ENCODE results near the gene GYPC.
"Not testable (repeated sequence)": the region's sequence is repeated elsewhere in the genome, so short reads cannot be mapped to it uniquely, and the experiment has no call there.

Gene GYPC

DNA sequence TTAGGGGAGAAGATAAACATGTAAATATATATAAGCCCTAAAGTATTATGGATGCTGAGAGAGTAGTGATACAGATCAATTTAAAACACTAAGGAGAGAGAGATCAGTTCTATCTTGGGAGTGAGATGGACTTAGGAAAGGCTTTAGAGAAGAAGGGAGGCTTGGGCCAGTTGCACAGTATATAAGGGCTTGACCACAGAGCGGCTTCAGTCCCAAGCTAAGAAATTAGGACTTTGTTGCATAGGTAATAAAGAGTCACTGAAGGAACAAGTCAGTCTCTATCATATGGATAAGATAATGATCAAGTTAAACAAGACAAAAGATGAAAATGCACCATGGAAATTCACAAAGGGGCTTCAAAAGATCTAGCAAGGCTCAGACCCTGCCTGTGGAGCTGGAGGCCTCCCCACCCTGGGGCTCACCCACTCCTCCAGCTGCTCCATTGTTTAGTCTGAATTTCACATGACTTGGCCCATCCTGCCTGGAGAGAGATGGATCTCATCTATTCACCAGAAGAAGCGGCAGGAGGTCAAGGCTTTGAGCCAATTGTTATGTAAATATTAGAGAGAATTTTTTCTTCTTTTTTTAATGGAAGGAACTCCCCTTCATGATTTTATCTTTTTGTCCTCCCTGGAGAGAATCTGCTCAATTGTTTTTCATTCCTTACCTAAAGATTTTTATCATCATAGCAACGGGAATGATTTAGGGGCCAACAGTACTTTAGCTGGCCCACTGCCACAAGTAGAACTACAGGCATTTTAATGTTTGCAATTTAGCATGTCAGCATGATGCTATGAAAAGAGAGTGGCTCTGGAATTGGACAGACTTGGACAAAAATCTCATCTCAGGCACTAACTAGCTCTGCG is 44.0 kb downstream of the GYPC start:
- DNase-seq (ENCODE audit: low read depth) = no peak

- DNase-seq (ENCODE audit: low read depth) = no peak
Observed at GRCh38 chr2:126700677-126701076, 44.7 kb downstream of the GYPC start.

DNA sequence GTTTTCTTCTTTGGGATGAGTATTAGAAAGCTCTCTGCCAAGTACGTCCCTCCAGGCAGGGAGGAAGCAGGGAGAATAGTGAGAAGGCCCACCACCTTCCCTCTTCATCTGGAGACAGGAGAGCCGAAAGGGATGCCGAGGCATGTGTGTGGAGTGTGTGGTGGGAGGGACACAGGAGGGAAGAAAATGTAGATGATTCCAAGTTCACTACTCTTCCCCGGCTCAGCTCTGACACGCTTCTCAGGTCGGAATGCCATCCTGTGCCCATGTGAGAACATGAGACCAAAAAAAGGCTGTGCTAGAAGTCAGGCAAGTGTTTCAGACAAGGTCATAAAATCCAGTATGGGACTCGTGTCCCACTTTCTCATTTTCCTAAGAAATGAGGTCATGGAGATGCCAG is 47.4 kb downstream of the GYPC start:
- DNase-seq (ENCODE audit: low read depth) = no peak

DNA sequence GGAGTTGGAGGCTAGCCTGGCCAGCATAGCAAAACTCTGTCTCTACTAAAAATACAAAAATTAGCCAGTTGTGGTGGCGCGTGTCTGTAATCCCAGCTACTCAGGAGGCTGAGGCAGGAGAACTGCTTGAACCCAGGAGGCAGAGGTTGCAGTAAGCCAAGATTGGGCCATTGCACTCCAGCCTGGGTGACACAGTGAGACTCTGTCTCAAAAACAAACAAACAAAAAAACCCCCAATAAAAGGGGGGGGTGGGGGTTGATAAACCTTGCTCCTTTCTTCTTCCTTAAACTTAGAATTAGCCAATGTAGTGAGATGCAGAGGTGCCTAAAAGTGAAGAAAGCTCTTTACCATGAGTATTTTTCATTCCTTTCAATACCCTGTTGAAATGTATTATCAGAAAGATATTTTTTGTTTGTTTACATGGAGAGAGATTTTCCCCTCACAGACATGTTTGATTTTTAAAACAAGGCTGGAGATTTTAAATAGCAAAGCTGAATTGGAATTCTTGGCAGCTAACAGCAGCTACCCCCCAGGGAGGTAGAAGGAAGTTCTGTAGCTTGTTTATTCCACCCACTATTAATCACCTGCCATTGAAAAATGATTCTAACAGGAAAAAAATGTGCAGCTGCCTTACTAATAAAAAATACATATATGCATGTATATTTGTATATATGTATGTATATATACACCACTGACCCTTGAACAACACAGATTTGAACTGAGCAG is 48.6 kb downstream of the GYPC start:
- no peak for DNase-seq (ENCODE audit: low read depth)

DNA sequence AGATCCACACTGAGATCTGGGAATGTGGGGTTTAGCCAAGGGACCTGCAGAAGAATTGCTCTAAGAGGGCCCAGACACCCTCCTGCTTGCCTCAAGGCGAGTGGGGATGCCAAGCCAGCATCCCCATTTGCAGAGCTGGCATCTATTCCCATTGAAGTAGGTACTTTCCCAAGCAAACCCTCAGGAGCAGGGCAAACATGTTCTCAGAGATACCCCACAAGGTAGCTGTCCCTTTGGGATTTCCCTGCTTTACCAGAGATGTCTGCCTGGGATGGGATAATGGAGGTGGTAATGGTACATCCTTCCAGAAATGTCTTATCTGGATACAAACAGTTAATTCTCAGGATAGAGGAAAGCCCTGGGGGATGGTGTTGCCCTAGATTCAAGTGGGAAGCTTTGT is 51.2 kb downstream of the GYPC start:
- DNase-seq (ENCODE audit: low read depth) = no peak

DNA sequence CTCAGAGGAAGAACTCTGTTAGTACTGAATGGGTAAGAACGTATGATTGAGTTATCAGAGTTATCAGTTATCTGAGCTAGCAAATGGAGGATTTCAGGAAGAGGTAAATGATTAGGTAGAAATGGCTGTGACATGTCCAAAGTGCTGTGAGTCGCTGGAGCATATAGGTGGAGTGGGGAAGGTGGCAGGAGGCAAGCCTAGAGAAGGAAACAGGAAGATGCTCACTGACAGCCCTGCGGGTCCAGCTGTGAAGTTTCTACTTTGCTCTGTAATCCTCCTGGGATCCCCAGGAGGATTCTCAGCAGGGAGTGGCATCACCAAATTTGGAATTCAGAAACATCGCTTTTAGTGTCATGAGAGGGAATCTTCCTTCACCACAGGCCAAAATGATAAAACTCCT is 52.0 kb downstream of the GYPC start:
- DNase-seq (ENCODE audit: low read depth) = no peak

DNA sequence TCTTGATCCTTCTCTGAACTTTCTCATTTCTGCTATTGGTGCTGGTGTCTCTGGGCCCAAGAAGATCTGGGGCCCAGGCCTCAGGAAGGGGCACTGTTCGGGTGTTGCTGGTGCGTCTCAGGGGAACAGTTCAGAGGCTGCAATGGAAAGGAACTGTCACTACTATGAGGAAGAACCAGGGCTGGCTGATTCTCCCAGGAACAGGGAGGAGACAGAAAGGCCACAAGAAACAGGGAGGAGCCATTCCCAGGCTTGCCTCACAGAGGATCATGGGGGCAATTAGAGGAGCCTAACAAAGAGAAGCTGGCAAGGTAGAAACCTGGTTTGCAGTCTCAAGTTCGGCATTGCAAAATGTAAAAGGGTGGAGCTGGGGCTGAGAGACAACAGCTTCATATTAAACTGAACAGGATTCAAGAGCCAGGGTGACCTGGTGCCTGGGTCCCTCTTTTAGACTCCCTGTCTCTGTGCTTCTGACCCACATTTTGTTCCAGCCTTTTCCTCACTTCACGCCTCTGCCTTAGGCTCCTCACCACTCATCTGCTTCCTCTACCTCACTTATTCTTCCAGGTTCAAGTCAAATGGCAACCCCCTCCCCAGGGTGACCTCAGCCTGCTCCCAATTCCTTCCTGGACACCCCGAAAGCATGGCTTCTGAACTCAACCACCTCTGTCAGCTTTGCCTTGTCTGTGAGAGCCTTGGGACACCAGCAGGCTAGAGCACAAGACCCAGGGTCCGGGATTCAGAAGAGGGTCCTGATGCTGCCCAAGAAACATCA is 58.4 kb downstream of the GYPC start:
- no peak for DNase-seq (ENCODE audit: low read depth)

DNA sequence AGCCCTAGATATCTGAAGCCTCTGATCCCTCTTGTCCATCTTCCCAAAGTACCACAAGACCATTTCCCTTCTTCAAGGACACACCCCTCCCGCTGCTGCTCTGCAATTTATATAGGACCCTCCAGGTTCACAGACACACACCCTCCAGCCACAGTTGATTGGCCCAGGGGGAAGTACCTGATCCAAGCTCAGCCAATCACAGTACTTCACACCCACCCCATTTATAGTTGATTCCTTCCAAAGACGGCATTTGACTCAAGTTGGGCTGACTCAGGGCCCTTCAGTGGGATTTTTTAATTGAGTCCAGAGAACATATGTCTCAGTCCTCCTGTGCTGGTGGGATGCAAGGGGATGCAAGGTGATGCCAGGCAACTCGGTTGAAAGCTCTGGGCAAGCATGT is 59.2 kb downstream of the GYPC start:
- no peak for DNase-seq (ENCODE audit: low read depth)

DNA sequence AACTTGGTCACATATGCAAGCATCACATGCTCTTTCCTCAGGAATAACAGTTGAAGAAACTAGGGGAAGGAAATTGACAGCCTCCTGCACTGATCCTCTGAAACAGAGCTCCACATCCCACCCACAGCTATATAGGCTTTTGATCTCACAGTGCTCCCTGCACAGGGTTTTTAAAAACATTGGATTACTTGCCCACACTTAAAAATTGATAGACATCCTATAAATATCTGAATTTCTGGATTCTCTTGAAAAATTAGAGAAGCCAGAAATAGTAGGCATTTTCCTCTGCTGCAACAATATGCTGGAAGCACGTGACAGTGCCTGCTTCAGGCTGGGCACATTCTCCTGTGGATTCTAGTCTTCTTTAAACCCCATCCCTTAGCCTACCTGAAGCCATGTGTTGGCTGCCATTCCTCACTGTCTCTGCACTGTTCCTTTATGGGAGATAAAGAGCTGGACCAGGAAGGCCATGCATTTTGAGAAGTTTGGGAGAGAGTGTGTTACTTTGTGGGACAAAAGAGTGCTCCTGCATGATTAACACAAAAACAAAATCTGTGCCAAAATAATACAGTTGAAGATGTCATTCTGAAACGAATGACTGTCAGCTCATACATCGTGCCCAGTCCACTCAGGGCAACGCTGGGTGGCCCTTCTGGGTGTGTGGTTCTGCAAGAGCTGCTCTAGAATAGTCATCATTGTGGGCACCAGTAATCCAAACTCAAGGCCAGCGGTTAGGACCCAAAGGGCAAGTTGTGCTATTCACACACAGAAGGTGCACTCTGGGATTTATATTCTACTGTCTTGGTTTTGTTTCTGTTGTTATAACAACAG is 59.8 kb downstream of the GYPC start:
- DNase-seq (ENCODE audit: low read depth) = no peak

DNA sequence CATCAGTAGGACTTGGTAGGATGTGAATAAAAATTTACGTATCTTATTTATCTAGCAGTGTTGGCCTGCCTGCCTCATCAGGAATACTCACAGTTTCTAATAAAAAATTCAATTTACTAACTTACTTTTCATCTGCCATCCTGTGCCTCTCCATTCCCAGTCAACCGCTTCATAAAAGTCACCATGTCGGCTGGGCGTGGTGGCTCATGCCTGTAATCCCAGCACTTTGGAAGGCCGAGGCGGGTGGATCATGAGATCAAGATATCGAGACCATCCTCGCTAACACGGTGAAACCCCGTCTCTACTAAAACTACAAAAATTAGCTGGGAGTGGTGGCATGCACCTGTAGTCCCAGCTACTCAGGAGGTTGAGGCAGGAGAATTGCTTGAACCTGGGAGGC is 61.3 kb downstream of the GYPC start:
- DNase-seq (ENCODE audit: low read depth) = not testable (repeated sequence)

DNA sequence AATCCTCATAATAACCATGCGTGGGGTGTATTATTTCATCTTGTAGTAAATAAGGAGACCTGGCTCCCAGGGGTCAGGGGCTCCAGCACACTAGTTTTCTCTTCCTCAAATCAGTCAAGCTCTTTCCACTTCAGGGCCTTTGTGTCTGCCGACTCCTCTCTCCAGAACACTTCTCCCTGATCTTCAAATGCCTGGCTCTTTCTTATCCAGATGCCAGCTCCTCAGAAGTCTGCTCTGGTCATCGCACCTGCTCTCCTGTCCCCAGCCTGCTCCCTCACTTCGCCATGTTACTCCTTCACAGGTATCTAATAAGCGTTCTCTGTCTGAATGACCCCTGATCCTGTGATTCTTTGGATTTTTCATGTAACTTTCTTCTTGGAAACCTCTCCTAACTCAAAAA is 62.0 kb downstream of the GYPC start:
- no peak for DNase-seq (ENCODE audit: low read depth)

- no peak for DNase-seq (ENCODE audit: low read depth)
Observed at GRCh38 chr2:126719191-126719832, 63.4 kb downstream of the GYPC start.

- DNase-seq (ENCODE audit: low read depth) = no peak
Observed at GRCh38 chr2:126719833-126720351, 63.9 kb downstream of the GYPC start.

DNA sequence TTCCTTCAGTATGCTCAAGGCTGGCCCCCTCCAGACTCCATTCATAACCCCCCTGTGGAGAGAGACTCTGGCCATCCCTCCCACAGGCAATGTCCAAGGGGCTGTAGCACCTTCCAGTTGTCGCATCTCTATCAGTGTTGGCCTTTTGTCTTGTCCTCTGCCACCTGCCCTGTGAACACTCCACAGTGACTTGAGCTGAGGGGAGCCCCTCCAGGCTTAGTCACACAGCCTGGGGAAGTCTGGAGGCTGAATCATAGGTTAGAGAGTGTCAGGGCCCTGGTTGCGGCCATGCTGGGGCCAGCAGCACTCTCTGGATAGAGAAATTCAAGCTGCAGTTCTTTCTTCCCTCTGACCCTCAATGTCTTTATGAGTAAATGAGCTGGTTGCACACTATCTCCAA is 64.7 kb downstream of the GYPC start:
- DNase-seq (ENCODE audit: low read depth) = no peak

DNA sequence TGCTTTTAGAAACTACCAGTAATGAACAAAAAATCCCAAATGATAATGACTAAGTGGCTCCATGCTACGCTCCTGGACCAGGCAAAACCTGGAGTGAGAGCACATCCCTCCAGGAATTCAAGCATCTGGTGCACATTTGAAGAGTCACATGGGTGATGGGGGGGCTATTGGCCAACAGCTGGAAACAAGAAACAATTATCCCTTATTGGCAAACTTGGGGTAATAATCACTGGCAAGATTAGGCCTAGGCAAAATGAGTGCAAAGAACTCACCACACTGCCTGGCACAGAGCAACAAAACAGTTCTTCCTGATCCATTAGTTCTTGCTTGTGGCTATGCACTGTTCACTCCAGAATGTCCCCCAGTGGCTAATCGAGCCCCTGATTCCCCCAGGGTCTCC is 66.1 kb downstream of the GYPC start:
- no peak for DNase-seq (ENCODE audit: low read depth)

DNA sequence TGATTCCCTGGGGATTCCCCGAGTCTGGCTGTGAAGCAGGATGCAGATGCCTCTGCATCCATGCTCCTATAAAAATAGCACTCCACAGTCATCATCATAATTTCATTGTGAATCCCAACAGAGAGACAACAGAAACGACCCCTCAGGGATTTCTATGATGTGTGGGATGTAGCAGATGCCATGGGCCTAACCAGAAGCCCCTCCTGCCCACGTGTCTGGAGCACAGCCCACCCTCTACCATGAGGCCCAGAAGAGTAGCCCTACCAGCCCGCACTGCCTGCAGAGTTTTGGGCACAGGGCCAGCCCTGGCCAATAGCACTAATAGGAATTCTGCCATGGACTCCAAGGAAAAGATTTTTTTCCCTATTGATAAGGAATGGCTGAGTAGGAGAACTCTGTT is 66.6 kb downstream of the GYPC start:
- DNase-seq (ENCODE audit: low read depth) = no peak

GRCh38 chr2:126723281-126723815 is 67.4 kb downstream of the GYPC start:
- DNase-seq (ENCODE audit: low read depth) = no peak

GRCh38 chr2:126725580-126725979 is 69.6 kb downstream of the GYPC start:
- DNase-seq (ENCODE audit: low read depth) = no peak

DNA sequence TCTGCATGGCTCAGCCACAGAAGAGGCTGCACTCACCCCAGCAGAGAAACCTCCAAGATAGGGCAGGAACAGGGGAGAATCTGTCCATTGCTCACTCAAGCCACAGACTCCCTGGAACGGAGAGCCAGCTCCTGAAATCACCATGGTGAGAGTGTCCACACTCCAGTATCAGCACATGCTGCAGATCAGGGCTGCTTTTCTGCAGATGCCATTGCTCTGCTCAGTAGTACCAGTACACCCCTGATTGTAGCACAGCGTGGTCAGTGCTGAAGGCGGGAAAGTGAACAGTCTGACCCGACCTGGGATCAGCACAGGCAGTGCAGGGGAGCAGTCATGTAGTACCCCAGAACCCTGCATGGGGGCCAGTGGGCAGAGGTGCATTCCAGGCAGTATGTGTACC is 73.9 kb downstream of the GYPC start:
- DNase-seq (ENCODE audit: low read depth) = no peak

- DNase-seq (ENCODE audit: low read depth) = no peak
Observed at GRCh38 chr2:126730655-126731054, 74.7 kb downstream of the GYPC start.

- DNase-seq (ENCODE audit: low read depth) = no peak
Observed at GRCh38 chr2:126731353-126731752, 75.4 kb downstream of the GYPC start.

Measured in activated T-helper 9 cell treated with anti-CD3 and anti-CD28 coated beads, Interleukin-2, amount 50 U/mL, for 16 hours (primary cell).